GM18520 (cell line): ENCODE data around the gene SPACA9.

Source experiments
- ATAC-seq: cut with Tn5 transposase; IDR thresholded peaks from one replicate; pipeline ENCODE4 v1.9.1; 2021; ENCODE audit not compliant: unreplicated experiment

The SPACA9 gene

DNA sequence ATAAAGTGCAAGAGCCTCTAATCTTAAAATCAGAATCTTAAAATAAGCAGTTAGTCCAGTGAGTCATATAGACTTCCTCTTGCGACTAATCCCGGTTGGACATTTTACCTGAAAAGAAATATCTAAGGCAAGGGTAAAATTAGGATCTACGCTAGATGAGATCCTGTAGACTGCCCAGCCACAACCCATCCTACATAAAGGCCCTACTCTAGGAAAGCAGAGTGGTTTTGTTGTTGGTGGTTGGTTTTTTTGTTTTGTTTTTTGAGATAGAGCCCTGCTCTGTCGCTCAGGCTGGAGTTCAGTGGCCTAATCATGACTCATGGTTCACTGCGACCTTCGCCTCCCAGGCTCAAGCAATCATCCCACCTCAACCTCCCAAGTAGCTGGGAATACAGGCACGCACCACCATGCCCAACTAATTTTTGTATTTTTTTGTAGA is 58.8 kb downstream of the SPACA9 start:
- ATAC-seq = no peak

DNA sequence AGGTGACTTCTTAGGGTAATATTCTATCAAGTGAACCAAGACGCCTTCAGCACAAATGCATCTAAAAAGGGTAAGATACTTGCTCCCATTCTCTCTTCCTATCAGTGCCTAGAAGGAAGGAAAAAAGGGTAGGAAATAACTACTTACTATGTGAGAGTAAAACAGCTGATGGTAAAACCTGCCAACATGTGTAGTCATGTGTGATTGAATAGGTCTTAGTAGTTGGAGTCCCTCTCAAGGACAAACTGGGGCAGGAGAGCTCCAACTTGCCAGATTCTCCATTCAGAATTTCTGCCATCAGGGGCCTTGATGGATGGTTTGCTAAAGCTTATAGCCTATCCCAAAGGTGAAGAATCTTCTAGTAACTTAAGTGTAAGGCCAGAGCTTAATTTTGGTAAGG is 60.5 kb downstream of the SPACA9 start:
- ATAC-seq = no peak
